AML-193 (cell line): ENCODE measurements around the gene MAPK9.
"Not testable (repeated sequence)": the region's sequence is repeated elsewhere in the genome, so short reads cannot be mapped to it uniquely, and the experiment has no call there.

Experiments used
- DNase-seq, 2 experiments: peaks; one replicate each; lab custom pipeline; 2025; lab: John Stamatoyannopoulos, UW

MAPK9 gene

GRCh38 chr5:180326989-180327565, 35.2 kb upstream of the MAPK9 start:
- no peak for DNase-seq

GRCh38 chr5:180324601-180324950, 32.7 kb upstream of the MAPK9 start:
- DNase-seq: no peak

GRCh38 chr5:180323941-180324600, 32.2 kb upstream of the MAPK9 start:
- no peak for DNase-seq

- no peak for DNase-seq
Measured at GRCh38 chr5:180323160-180323559, 31.3 kb upstream of the MAPK9 start.

GRCh38 chr5:180318456-180319089, 26.7 kb upstream of the MAPK9 start:
- no peak for DNase-seq

GRCh38 chr5:180316586-180316985, 24.7 kb upstream of the MAPK9 start:
- DNase-seq: no peak

GRCh38 chr5:180315762-180316212, 23.9 kb upstream of the MAPK9 start:
- DNase-seq: peak; percentile 39 to 51

GRCh38 chr5:180313677-180314505, 22.0 kb upstream of the MAPK9 start:
- DNase-seq: no peak

GRCh38 chr5:180311216-180311615, 19.3 kb upstream of the MAPK9 start:
- no peak for DNase-seq

- DNase-seq: no peak
Measured at GRCh38 chr5:180306796-180307195, 14.9 kb upstream of the MAPK9 start.

- no peak for DNase-seq
Measured at GRCh38 chr5:180305481-180305880, 13.6 kb upstream of the MAPK9 start.

- DNase-seq: no peak
Measured at GRCh38 chr5:180304431-180305375, 12.8 kb upstream of the MAPK9 start.

GRCh38 chr5:180304016-180304292, 12.1 kb upstream of the MAPK9 start:
- no peak for DNase-seq

- DNase-seq: no peak
Measured at GRCh38 chr5:180303226-180304015, 11.5 kb upstream of the MAPK9 start.

- no peak for DNase-seq
Measured at GRCh38 chr5:180302256-180302655, 10.4 kb upstream of the MAPK9 start.

GRCh38 chr5:180301253-180301652, 9.4 kb upstream of the MAPK9 start:
- DNase-seq: no peak

- DNase-seq: no peak
Measured at GRCh38 chr5:180299526-180299925, 7.6 kb upstream of the MAPK9 start.

- not testable (repeated sequence) for DNase-seq
Measured at GRCh38 chr5:180299014-180299413, 7.1 kb upstream of the MAPK9 start.

- DNase-seq: no peak
Measured at GRCh38 chr5:180297587-180298282, 5.9 kb upstream of the MAPK9 start.

GRCh38 chr5:180296771-180297170, 4.9 kb upstream of the MAPK9 start:
- DNase-seq: no peak
